ENCODE measurements around the gene PDLIM1.

GRCh38 chr10:95249467-95249866 lies 41.3 kb downstream of the PDLIM1 start:
- no peak for TF ChIP-seq POLR2A (IDR thresholded peaks at IDR 0.05; ENCODE audit: low read length)
- no peak for TF ChIP-seq GATA1 (IDR thresholded peaks at IDR 0.05; ENCODE audit: low read depth, low read length)
